NCI-H524 treated with DMSO at 0.1 percent for 48 hours (cell line): ENCODE data around the gene ANGPTL2.

Source experiments
- DNase-seq: peaks from one replicate; lab custom pipeline; 2025; lab: John Stamatoyannopoulos, UW

ANGPTL2 gene

GRCh38 chr9:127136081-127136879 lies 13.8 kb upstream of the ANGPTL2 start:
- no peak for DNase-seq

- no peak for DNase-seq
Observed at GRCh38 chr9:127135056-127135745, 12.8 kb upstream of the ANGPTL2 start.

- no peak for DNase-seq
Observed at GRCh38 chr9:127133739-127134167, 11.3 kb upstream of the ANGPTL2 start.

GRCh38 chr9:127132921-127133647 lies 10.6 kb upstream of the ANGPTL2 start:
- DNase-seq, result no peak

- DNase-seq, result no peak
Observed at GRCh38 chr9:127132375-127132774, 9.9 kb upstream of the ANGPTL2 start.

- no peak for DNase-seq
Observed at GRCh38 chr9:127131871-127132270, 9.4 kb upstream of the ANGPTL2 start.

GRCh38 chr9:127130661-127131538 lies 8.5 kb upstream of the ANGPTL2 start:
- DNase-seq, result peak; percentile 90

GRCh38 chr9:127130235-127130634 lies 7.8 kb upstream of the ANGPTL2 start:
- no peak for DNase-seq

GRCh38 chr9:127129718-127130085 lies 7.3 kb upstream of the ANGPTL2 start:
- peak; percentile 28 for DNase-seq

GRCh38 chr9:127129073-127129717 lies 6.8 kb upstream of the ANGPTL2 start:
- DNase-seq, result no peak

- peak; percentile 85 for DNase-seq
Observed at GRCh38 chr9:127128341-127129072, 6.1 kb upstream of the ANGPTL2 start.

GRCh38 chr9:127126971-127127370 lies 4.5 kb upstream of the ANGPTL2 start:
- no peak for DNase-seq

- DNase-seq, result no peak
Observed at GRCh38 chr9:127124792-127125191, 2.4 kb upstream of the ANGPTL2 start.

- DNase-seq, result no peak
Observed at GRCh38 chr9:127124111-127124531, 1.7 kb upstream of the ANGPTL2 start.

- DNase-seq, result peak; percentile 91
Observed at GRCh38 chr9:127123064-127123890, 842 bp upstream of the ANGPTL2 start.

GRCh38 chr9:127121628-127122175 lies 733 bp downstream of the ANGPTL2 start:
- no peak for DNase-seq

GRCh38 chr9:127119320-127119709 lies 3.1 kb downstream of the ANGPTL2 start:
- DNase-seq, result no peak

- DNase-seq, result no peak
Observed at GRCh38 chr9:127118597-127119319, 3.7 kb downstream of the ANGPTL2 start.

GRCh38 chr9:127117801-127118200 lies 4.6 kb downstream of the ANGPTL2 start:
- no peak for DNase-seq
